Testis (tissue), 2 donors: ENCODE measurements around the gene PDE10A.

ENCODE experiments used
- CTCF ChIP-seq, 3 experiments: fragments of 450-650 bp in 2 of 3; fragments of 200-600 bp in 1 of 3; sonication (generic) in 1 of 3; IDR thresholded peaks; one replicate each; pipeline ENCODE4 v1.5.1; 2016 to 2019; ENCODE audit warnings: antibody characterized with exemption in 3 of 3, mild to moderate bottlenecking in 2 of 3, moderate library complexity in 1 of 3
- POLR2A ChIP-seq: fragments of 450-650 bp; IDR thresholded peaks from one replicate; pipeline ENCODE4 v1.6.1; 2017; ENCODE audit warnings: antibody characterized with exemption, mild to moderate bottlenecking, moderate library complexity

- TF ChIP-seq CTCF (IDR thresholded peaks at IDR 0.05) = no peak
- TF ChIP-seq POLR2A = no peak
Observed at GRCh38 chr6:165662749-165663376, at the start of gene PDE10A.
